Mesenchymal stem cell (in vitro differentiated cells and primary cell): Measurements from ENCODE around the gene GCSAML.

Experiments
- DNase-seq: peaks from one replicate; pipeline ENCODE4 v3.0.0-alpha.2; 2013
- H2AFZ ChIP-seq: one replicate; pipeline ENCODE4 v1.6.1; 2013; ENCODE audit warnings: low read depth, mild to moderate bottlenecking, control low read depth, inconsistent platforms, low read length, moderate library complexity
- H2AK5ac ChIP-seq: 2 replicates; pipeline ENCODE4 v1.6.1; 2013; ENCODE audit warnings: low read length, moderate library complexity, mild to moderate bottlenecking, inconsistent platforms; ENCODE audit not compliant: severe bottlenecking
- H2BK120ac ChIP-seq: one replicate; pipeline ENCODE4 v1.6.1; 2013; ENCODE audit warnings: low read depth, mild to moderate bottlenecking, inconsistent platforms, low read length, moderate library complexity
- H2BK12ac ChIP-seq, 2 experiments: one replicate each; pipeline ENCODE4 v1.6.1; 2013; ENCODE audit warnings: inconsistent platforms in 2 of 2, low read length in 2 of 2, mild to moderate bottlenecking in 2 of 2, moderate library complexity in 2 of 2, control low read depth in 1 of 2
- H2BK15ac ChIP-seq: one replicate; pipeline ENCODE4 v1.6.1; 2013; ENCODE audit warnings: mild to moderate bottlenecking, low read depth, inconsistent platforms; ENCODE audit not compliant: poor library complexity, severe bottlenecking
- H2BK5ac ChIP-seq: 2 replicates; pipeline ENCODE4 v1.6.1; 2013; ENCODE audit warnings: low read depth, mild to moderate bottlenecking, low read length, control low read depth, inconsistent platforms; ENCODE audit not compliant: poor library complexity, severe bottlenecking
- H3K14ac ChIP-seq, 2 experiments: one replicate each; pipeline ENCODE4 v1.6.1; 2013; ENCODE audit warnings: inconsistent platforms in 2 of 2, low read length in 2 of 2, control low read depth in 1 of 2, mild to moderate bottlenecking in 1 of 2, moderate library complexity in 1 of 2
- H3K18ac ChIP-seq, 2 experiments: one replicate each; pipeline ENCODE4 v1.6.1; 2013; ENCODE audit warnings: inconsistent platforms in 2 of 2, low read length in 2 of 2, control low read depth in 1 of 2, low read depth in 1 of 2, mild to moderate bottlenecking in 1 of 2
- H3K23ac ChIP-seq, 2 experiments: one replicate each; pipeline ENCODE4 v1.6.1; 2013; ENCODE audit warnings: inconsistent platforms in 2 of 2, low read length in 2 of 2, mild to moderate bottlenecking in 2 of 2, moderate library complexity in 2 of 2, control low read depth in 1 of 2
- H3K27ac ChIP-seq: 2 replicates; pipeline ENCODE4 v1.5.1; 2013; ENCODE audit warnings: mild to moderate bottlenecking, moderate library complexity, low read length, control low read depth, inconsistent platforms; ENCODE audit not compliant: poor library complexity, severe bottlenecking
- H3K27me3 ChIP-seq, 2 experiments: 2 replicates each; pipeline versions ENCODE4 v1.6.1 to v1.7.0; 2013; ENCODE audit warnings: low read length in 2 of 2, mild to moderate bottlenecking in 2 of 2, moderate library complexity in 2 of 2, control low read depth in 1 of 2, inconsistent platforms in 1 of 2; ENCODE audit not compliant: control insufficient read depth in 1 of 2, insufficient read depth in 1 of 2
- H3K36me3 ChIP-seq, 2 experiments: 2 replicates each; pipeline versions ENCODE4 v1.6.1 to v1.7.0; 2013; ENCODE audit warnings: low read length in 2 of 2, control low read depth in 1 of 2, inconsistent platforms in 1 of 2, low read depth in 1 of 2, mild to moderate bottlenecking in 1 of 2; ENCODE audit not compliant: insufficient read depth in 2 of 2, control insufficient read depth in 1 of 2
- H3K4ac ChIP-seq, 2 experiments: one replicate each; pipeline ENCODE4 v1.6.1; 2013; ENCODE audit warnings: inconsistent platforms in 2 of 2, low read length in 2 of 2, mild to moderate bottlenecking in 2 of 2, moderate library complexity in 2 of 2, control low read depth in 1 of 2, low read depth in 1 of 2
- H3K4me1 ChIP-seq: 2 replicates; pipeline ENCODE4 v1.6.1; 2013; ENCODE audit warnings: low read depth, low read length, control low read depth; ENCODE audit not compliant: control insufficient read depth, insufficient read depth
- H3K4me2 ChIP-seq: 2 replicates; pipeline ENCODE4 v1.6.1; 2013; ENCODE audit warnings: low read length, mild to moderate bottlenecking, inconsistent platforms; ENCODE audit not compliant: poor library complexity, severe bottlenecking
- H3K4me3 ChIP-seq, 2 experiments: 2 replicates each; pipeline versions ENCODE4 v1.5.1 to v1.7.0; 2013; ENCODE audit warnings: low read length in 2 of 2, mild to moderate bottlenecking in 2 of 2, control low read depth in 1 of 2, low read depth in 1 of 2; ENCODE audit not compliant: insufficient read depth in 1 of 2
- H3K79me1 ChIP-seq: replicated peaks from 2 replicates; pipeline ENCODE4 v1.6.1; 2013; ENCODE audit warnings: mild to moderate bottlenecking, control low read depth, low read length, inconsistent platforms; ENCODE audit not compliant: poor library complexity, severe bottlenecking
- H3K9ac ChIP-seq: 2 replicates; pipeline ENCODE4 v1.7.0; 2013; ENCODE audit warnings: mild to moderate bottlenecking, low read length, moderate library complexity
- H3K9me3 ChIP-seq: 2 replicates; pipeline ENCODE4 v1.7.0; 2013; ENCODE audit warnings: mild to moderate bottlenecking, low read length; ENCODE audit not compliant: control insufficient read depth
- H4K8ac ChIP-seq: one replicate; pipeline ENCODE4 v1.6.1; 2013; ENCODE audit warnings: inconsistent platforms, mild to moderate bottlenecking, low read length, moderate library complexity
- H4K91ac ChIP-seq: one replicate; pipeline ENCODE4 v1.6.1; 2013; ENCODE audit warnings: mild to moderate bottlenecking, low read length, inconsistent platforms
- WGBS: methylation state at CpG from one replicate; pipeline ENCODE4 v1.1.7; 2013; ENCODE audit warnings: mixed read lengths; 5-methylcytosine and 5-hydroxymethylcytosine counted together

The GCSAML gene

DNA sequence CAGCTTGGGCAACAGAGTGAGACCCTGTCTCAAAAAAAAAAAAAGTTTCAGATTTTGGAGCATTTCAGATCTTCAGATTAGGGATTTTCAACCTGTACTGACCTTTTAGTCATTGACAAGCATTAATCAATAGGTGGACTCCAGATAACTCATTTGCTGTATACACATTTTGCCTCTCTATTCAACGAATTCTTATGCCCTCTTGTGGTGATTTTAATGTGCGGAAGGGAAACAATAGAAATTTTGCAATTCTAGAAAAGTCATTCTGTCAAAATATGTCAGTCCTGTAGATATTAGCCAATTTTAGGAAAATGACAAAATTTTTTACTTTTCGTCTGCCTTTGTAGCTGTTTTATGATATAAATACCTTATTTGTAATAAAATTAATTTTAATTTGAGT lies 27.6 kb downstream of the GCSAML start:
- Histone ChIP-seq H3K23ac (no peak overlapping the region), H2AK5ac (no peak overlapping the region), H3K9ac (no peak overlapping the region), H3K27me3 (no peaks in the 10 kb centered on the region), H2BK12ac (no peak overlapping the region), H3K27ac (no peak overlapping the region), H4K8ac (no peak overlapping the region), H3K4ac (no peak overlapping the region), H3K18ac (no peak overlapping the region), H4K91ac (no peak overlapping the region), H2BK15ac (no peak overlapping the region), H3K79me1 (no peaks in the 10 kb centered on the region), H3K36me3 (no peaks in the 10 kb centered on the region), H2AFZ (no peak overlapping the region), H2BK120ac (no peak overlapping the region), H3K4me1 (no peaks in the 10 kb centered on the region), H2BK5ac (no peak overlapping the region), H3K9me3 (peaks cover 5% of the 10 kb centered on the region), H3K14ac (no peak overlapping the region), H3K4me3 (no peak overlapping the region), H3K4me2 (no peak overlapping the region)
- DNase-seq = peak; percentile 14
- WGBS = no CpG with 5 or more reads among the region's 3 CpGs

DNA sequence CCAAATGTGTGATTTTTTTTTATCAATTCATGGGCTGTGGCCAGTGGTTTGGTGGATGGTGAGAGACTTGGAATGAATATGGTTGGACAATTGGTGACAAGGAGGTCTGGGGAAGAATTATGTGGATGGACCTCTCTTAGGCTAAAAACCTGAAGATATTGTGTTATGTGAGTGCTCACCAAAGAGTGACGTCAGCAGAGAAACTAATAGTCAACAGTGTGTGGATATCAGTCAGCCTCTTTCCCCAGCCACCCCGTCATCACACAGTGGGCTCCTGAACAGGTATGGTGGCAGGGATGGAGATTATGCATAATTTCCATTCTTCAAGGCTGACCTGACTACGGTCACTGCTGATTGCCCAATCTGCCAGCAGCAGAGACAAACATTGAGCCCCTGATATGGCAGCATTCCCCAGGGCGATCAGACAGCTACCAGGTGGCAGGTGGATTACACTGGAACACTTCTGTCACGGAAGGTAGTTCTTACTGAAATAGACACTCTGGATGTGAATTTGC lies 30.1 kb downstream of the GCSAML start:
- Histone ChIP-seq H3K9me3 (peaks cover 5% of the 10 kb centered on the region), H3K18ac (no peak overlapping the region), H3K27me3 (no peaks in the 10 kb centered on the region), H2BK5ac (no peak overlapping the region), H3K14ac (no peak overlapping the region), H2AFZ (no peak overlapping the region), H4K8ac (no peak overlapping the region), H3K4ac (no peak overlapping the region), H3K4me2 (no peak overlapping the region), H2BK12ac (no peak overlapping the region), H2AK5ac (no peak overlapping the region), H2BK120ac (no peak overlapping the region), H3K79me1 (no peaks in the 10 kb centered on the region), H2BK15ac (no peak overlapping the region), H3K4me1 (no peaks in the 10 kb centered on the region), H3K4me3 (no peak overlapping the region), H3K36me3 (no peaks in the 10 kb centered on the region), H3K27ac (no peak overlapping the region), H4K91ac (no peak overlapping the region), H3K9ac (no peak overlapping the region), H3K23ac (no peak overlapping the region)
- DNase-seq = no peak
- 81% methylated on average over 5 of the region's 5 CpGs for WGBS

DNA sequence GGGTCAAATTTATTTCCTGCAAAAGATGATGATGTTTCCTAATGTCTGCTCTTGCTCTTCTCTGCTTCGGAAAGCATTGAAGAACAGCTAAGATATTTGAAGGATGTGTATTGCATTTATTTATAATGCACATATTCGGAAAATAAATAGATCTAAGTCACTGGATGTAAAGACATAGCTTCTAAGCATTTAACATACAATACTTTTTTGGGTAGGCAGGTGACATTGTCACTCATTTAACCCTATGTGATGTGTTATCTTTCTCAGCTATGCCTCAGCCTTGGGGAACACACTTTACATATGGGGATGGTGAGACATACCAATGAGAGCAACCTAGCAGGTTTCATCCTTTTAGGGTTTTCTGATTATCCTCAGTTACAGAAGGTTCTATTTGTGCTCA lies 39.1 kb downstream of the GCSAML start, which contains the start of gene OR2G2:
TSS of gene OR2G2 (plus strand) at position 301 of the 400 bp plus-strand sequence. CDS start at position 301, 0 bp downstream.
- Histone ChIP-seq H3K4me3 (no peak within 1 kb of the TSS), H3K18ac (no peak within 1 kb of the TSS), H2BK15ac (no peak within 1 kb of the TSS), H3K4ac (no peak within 1 kb of the TSS), H3K4me1 (no peaks in the 10 kb centered on the region), H2AK5ac (no peak within 1 kb of the TSS), H3K14ac (no peak within 1 kb of the TSS), H3K36me3 (no peaks in the 10 kb centered on the region), H2BK5ac (no peak within 1 kb of the TSS), H4K91ac (no peak within 1 kb of the TSS), H3K27me3 (no peaks in the 10 kb centered on the region), H3K4me2 (no peak within 1 kb of the TSS), H3K23ac (no peak within 1 kb of the TSS), H3K9ac (no peak within 1 kb of the TSS), H3K27ac (no peak within 1 kb of the TSS), H3K9me3 (peaks cover 8% of the 10 kb centered on the region), H2BK120ac (no peak within 1 kb of the TSS), H4K8ac (no peak within 1 kb of the TSS), H2BK12ac (no peak within 1 kb of the TSS), H2AFZ (no peak within 1 kb of the TSS), H3K79me1 (no peaks in the 10 kb centered on the region)
- WGBS = 80% methylated on average over 2 of the region's 2 CpGs
- no peak for DNase-seq

DNA sequence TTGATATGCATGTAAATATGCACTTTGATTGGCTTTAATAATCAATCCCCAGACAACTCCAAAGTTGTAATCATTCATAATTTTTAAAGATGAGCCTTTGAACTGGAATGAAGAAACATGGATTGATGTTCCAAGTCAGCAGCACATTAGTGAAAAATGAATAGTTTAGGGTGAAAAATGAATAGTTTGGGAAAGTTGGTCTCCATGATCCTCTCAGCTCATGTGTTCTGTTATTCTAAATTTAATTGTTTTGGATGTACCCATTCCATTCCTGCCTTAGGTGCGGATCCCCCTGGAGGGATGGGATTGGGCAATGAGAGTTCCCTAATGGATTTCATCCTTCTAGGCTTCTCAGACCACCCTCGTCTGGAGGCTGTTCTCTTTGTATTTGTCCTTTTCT lies 56.4 kb downstream of the GCSAML start, which contains the start of gene OR2G3:
TSS of gene OR2G3 (plus strand) at position 301 of the 400 bp plus-strand sequence. CDS start at position 301, 0 bp downstream.
- no peak within 1 kb of the TSS for H3K4ac ChIP-seq
- no peak within 1 kb of the TSS for H2BK5ac ChIP-seq
- H3K14ac ChIP-seq = no peak within 1 kb of the TSS
- WGBS = 45% methylated on average over 2 of the region's 2 CpGs
- no peak within 1 kb of the TSS for H3K27ac ChIP-seq
- H2BK15ac ChIP-seq = no peak within 1 kb of the TSS
- H3K9me3 ChIP-seq = peaks cover 20% of the 10 kb centered on the region
- H4K8ac ChIP-seq = no peak within 1 kb of the TSS
- no peak within 1 kb of the TSS for H3K4me3 ChIP-seq
- no peaks in the 10 kb centered on the region for H3K79me1 ChIP-seq
- no peak within 1 kb of the TSS for H3K23ac ChIP-seq
- no peak within 1 kb of the TSS for H3K9ac ChIP-seq
- no peak within 1 kb of the TSS for H2AK5ac ChIP-seq
- H3K36me3 ChIP-seq = no peaks in the 10 kb centered on the region
- H4K91ac ChIP-seq = no peak within 1 kb of the TSS
- no peak within 1 kb of the TSS for H3K4me2 ChIP-seq
- no peak within 1 kb of the TSS for H3K18ac ChIP-seq
- DNase-seq = no peak
- no peak within 1 kb of the TSS for H2AFZ ChIP-seq
- no peak within 1 kb of the TSS for H2BK12ac ChIP-seq
- H3K27me3 ChIP-seq = no peaks in the 10 kb centered on the region
- H2BK120ac ChIP-seq = no peak within 1 kb of the TSS
- no peaks in the 10 kb centered on the region for H3K4me1 ChIP-seq
